Adrenal gland (tissue), 5 donors: ENCODE results near the gene RPL19.

ENCODE experiments used
- POLR2A ChIP-seq, 2 donors: fragments of 450-650 bp; IDR thresholded peaks; one replicate each; pipeline ENCODE4 v1.6.1; 2017; ENCODE audit warnings: antibody characterized with exemption in 2 of 2, mild to moderate bottlenecking in 2 of 2, moderate library complexity in 1 of 2
- TF ChIP-seq, protein P1 (sequence below), 6 experiments: fragments of 450-650 bp in 4 of 6; fragments of 200-600 bp in 2 of 6; sonication (generic) in 1 of 6; IDR thresholded peaks; 1 replicate in 5 of 6; 2 replicates in 1 of 6; pipeline versions ENCODE4 v1.5.1 to v1.8.0; 2016 to 2021; ENCODE audit warnings: antibody characterized with exemption in 6 of 6, mild to moderate bottlenecking in 2 of 6, moderate library complexity in 1 of 6
- donor health status: DM: no; HTN: no; CAD: no.

DNA sequence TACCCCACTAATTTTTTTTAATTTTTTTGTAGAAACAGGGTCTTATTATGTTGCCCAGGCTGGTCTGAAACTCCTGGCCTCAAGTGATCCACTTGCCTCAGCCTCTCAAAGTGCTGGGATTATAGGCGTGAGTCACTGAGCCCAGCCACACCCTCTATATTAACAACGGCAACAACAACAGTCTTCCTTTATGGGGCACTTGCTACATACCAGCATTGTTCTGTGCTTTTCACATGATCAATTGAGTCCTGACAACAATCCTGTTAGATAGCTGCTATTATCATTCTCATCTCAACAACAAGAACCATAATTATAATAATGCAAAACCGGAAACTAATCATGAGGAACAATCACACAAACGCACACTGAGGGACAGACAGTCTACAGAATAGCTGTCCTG, 21.5 kb upstream of the RPL19 start:
- no peak for TF ChIP-seq POLR2A (IDR thresholded peaks at IDR 0.05)
- TF ChIP-seq, protein P1, sequence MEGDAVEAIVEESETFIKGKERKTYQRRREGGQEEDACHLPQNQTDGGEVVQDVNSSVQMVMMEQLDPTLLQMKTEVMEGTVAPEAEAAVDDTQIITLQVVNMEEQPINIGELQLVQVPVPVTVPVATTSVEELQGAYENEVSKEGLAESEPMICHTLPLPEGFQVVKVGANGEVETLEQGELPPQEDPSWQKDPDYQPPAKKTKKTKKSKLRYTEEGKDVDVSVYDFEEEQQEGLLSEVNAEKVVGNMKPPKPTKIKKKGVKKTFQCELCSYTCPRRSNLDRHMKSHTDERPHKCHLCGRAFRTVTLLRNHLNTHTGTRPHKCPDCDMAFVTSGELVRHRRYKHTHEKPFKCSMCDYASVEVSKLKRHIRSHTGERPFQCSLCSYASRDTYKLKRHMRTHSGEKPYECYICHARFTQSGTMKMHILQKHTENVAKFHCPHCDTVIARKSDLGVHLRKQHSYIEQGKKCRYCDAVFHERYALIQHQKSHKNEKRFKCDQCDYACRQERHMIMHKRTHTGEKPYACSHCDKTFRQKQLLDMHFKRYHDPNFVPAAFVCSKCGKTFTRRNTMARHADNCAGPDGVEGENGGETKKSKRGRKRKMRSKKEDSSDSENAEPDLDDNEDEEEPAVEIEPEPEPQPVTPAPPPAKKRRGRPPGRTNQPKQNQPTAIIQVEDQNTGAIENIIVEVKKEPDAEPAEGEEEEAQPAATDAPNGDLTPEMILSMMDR (IDR thresholded peaks at IDR 0.05), result no peak
